Measurements from ENCODE around the gene SQOR.
"Not testable (repeated sequence)": the region's sequence is repeated elsewhere in the genome, so short reads cannot be mapped to it uniquely, and the experiment has no call there.

Gene SQOR

DNA sequence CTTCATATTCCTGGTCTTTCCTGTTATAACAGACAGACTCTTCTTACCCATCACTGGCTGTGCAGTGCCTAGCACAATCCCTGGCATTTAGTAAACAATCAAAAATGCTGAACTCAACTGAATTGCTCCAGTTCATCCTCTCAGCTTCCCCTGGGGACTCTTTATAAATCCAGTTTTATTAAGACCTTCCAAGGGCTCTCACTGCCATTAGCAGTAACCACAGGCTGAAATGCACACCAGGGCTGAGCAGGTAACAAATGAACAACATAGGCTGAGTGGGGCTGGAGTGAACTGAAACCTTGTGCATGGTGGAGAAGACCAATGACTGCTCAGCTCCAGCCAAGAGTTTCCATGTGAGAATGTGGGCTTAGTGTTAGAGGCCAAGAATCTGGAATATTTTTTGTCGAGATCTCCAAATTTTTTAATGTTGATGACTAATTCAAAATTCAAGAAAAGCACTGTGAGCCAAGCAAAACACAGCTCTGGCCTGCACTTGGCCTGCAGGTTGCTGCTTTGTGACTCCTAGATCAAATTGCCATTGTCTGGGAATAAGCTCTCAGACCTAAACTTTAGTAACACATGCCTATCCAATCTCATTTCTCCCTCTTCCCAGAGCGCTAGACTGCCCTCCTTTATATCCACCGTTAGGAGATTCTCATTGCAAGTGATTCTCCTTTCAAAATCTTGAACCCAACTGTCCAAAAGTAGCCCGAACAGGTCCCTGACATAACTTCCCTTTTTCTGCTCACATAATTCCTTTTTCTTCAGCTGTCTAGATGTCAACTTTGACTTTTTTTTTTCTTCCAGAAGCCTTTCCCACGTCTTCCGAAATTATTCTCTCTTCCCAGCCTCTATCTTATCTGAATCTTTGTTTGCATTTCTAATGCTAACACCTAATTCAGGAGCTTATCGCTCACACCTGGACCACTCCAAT, 7.4 kb downstream of the SQOR start:
- TF ChIP-seq, protein P1, sequence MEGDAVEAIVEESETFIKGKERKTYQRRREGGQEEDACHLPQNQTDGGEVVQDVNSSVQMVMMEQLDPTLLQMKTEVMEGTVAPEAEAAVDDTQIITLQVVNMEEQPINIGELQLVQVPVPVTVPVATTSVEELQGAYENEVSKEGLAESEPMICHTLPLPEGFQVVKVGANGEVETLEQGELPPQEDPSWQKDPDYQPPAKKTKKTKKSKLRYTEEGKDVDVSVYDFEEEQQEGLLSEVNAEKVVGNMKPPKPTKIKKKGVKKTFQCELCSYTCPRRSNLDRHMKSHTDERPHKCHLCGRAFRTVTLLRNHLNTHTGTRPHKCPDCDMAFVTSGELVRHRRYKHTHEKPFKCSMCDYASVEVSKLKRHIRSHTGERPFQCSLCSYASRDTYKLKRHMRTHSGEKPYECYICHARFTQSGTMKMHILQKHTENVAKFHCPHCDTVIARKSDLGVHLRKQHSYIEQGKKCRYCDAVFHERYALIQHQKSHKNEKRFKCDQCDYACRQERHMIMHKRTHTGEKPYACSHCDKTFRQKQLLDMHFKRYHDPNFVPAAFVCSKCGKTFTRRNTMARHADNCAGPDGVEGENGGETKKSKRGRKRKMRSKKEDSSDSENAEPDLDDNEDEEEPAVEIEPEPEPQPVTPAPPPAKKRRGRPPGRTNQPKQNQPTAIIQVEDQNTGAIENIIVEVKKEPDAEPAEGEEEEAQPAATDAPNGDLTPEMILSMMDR (IDR thresholded peaks at IDR 0.05; ENCODE audit: extremely low read depth, missing control alignments) = no peak
- DNase-seq (ENCODE audit: low spot score) = no peak

DNA sequence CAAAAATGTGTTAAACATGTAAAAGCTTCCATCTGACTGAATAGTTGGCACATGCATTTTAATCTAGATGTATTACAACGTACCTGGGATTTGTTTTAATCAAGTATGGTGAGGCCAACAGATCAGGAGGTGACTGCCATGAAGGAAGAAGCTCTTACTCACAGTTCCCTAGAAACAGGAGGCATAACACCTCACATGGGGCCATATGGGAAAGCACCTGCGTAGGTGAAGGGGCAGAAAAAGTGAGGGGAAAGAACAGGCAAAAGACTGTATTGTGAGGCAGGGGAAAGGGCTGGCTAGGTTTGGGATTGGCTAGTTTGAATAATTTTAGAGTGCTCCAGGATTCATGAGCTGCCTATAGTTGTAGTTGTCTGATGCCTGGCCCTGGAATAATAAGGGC, 9.6 kb downstream of the SQOR start:
- DNase-seq (ENCODE audit: low spot score) = no peak
- TF ChIP-seq, protein P1 (IDR thresholded peaks at IDR 0.05; ENCODE audit: extremely low read depth, missing control alignments) = no peak

DNA sequence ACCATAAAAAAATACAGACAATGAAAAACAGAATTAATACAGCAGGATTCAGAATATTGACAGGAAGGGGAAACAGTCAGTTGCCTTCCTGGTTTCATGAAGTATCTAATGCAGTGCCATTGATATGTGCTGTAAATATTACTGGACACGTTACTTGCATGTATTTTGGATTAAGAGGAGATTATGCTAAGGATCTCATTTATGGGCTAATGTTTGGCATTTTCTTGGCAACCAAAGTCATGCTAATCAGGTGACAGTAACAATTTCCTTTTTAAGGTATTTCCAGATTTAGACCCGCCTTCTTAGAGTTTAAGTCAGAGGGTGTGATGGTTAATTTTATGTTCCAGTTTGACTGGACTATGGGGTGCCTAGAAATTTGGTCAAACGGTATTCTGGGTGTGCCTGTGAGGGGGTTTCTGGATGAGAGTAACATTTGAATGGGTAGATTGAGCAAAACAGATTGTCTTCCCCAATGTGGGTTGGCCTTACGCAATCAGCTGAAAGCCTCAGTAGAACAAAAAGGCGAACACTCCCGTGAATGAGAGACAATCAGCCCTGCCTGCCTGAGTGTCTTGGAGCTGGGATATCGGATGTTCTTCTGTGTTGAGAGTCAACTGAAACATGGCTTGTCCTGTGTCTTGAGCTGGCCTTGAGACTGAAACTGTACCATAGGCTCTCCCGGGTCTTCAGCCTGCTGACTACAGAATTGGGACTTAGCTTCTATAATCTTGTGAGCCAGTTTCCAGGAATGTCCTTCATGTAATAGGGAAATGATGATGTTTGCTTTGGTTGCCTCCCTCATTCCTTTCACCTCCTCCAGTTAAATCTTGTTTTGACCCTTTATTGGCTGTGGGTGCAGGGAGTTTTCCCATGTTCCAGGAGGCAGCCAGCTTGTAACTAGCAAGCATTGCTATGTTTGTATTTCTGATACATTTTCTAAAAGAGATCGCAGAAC, 10.5 kb downstream of the SQOR start:
- DNase-seq (ENCODE audit: low spot score) = no peak

DNA sequence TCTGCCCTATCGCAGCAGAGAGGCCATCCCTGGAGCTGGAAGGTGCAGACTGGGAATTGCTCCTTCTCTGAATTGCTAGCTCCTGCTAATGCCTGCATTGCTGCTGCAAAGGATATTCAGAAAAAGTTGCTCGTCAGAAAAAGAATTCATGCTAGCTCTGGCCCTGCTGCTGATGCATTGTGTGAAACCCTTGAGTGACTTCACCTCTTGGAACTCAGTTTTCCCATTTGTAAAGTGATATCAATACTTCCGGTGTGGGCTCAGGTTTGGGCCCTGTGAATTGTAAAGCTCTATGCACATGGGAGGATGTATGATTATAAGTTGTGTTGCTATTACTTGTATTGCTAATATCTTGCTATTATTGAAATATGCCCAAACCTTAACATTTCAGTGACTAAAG, 11.4 kb downstream of the SQOR start:
- TF ChIP-seq, protein P1 (IDR thresholded peaks at IDR 0.05; ENCODE audit: extremely low read depth, missing control alignments) = no peak
- no peak for DNase-seq (ENCODE audit: low spot score)

More for the DNA sequence above, 10.5 kb downstream of the SQOR start:
- TF ChIP-seq, protein P1 (IDR thresholded peaks at IDR 0.05; ENCODE audit: extremely low read depth, missing control alignments) = no peak

DNA sequence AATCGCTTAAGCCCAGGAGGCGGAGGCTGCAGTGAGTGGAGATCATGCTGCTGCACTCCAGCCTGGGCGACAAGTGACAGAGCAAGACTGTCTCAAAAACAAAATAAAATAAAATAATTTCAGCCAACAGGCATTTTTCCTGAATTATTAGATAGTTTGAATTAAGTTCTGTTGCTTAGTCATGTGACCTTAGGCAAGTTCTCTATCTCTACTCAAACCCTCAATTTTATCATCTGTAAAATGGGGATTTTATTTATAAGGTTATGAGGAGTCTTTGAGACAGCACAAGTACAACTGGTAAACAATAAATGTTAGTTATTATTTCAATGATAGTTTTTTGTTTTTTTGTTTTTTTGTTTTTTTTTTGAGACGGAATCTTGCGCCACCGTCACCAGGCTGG, 13.0 kb downstream of the SQOR start:
- no peak for DNase-seq (ENCODE audit: low spot score)
- TF ChIP-seq, protein P1 (IDR thresholded peaks at IDR 0.05; ENCODE audit: extremely low read depth, missing control alignments) = no peak

DNA sequence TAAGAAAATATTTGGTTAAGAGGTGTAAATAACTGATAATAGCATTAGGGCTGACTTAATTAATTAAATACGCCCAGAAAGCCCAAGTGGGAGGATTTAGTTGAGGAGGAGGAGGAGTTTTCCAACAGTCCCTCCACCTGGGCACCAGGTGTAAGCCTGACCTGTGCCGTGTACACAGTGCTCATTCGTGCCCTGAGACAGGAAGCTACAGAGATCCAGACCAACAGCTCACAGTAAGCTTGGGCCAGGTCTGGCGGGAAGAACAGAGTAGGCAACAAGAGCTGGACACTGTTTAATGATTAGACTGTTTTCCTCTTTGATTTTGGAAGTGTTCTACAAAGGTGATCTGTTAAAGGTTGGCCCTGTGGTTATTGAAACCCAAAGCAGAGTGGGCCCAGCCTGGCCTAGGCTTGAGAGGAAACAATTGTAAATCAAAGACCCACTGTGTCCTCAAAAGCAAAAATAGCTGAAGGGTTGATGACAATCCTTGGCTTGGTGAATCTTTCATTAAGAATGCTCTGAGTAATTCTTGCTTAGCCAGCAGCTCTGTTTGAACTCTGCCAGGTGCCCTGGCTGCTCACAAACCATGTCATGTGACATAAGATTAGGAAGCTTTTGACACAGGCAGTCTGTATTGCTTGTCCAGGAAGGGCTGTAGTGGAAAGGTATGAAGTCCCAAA, 13.8 kb downstream of the SQOR start:
- DNase-seq (ENCODE audit: low spot score) = no peak
- TF ChIP-seq, protein P1 (IDR thresholded peaks at IDR 0.05; ENCODE audit: extremely low read depth, missing control alignments) = no peak

DNA sequence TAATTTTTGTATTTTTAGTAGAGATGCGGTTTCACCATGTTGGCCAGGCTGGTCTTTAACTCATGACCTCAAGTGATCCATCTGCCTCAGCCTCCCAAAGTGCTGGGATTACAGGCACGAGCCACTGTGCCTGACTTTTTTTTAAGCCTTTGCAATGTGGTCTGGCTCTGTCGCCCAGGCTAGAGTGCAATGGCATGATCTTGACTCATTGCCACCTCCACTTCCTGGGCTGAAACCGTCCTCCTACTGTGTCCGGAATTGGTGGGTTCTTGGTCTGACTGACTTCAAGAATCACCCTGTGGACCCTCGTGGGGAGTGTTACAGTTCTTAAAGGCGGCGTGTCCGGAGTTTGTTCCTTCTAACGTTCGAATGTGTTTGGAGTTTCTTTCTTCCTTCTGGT, 15.2 kb downstream of the SQOR start:
- DNase-seq (ENCODE audit: low spot score) = not testable (repeated sequence)
